ENCODE results near the gene SRP14. TPM values are rescaled to one million over a fixed set of nuclear protein-coding genes. Genes with fewer than 3 reads are reported as not detected.
"Not testable (repeated sequence)": the region's sequence is repeated elsewhere in the genome, so short reads cannot be mapped to it uniquely, and the experiment has no call there.

The SRP14 gene
- total RNA-seq, 2 donors from 2014 or later = 163 to 167 TPM

DNA sequence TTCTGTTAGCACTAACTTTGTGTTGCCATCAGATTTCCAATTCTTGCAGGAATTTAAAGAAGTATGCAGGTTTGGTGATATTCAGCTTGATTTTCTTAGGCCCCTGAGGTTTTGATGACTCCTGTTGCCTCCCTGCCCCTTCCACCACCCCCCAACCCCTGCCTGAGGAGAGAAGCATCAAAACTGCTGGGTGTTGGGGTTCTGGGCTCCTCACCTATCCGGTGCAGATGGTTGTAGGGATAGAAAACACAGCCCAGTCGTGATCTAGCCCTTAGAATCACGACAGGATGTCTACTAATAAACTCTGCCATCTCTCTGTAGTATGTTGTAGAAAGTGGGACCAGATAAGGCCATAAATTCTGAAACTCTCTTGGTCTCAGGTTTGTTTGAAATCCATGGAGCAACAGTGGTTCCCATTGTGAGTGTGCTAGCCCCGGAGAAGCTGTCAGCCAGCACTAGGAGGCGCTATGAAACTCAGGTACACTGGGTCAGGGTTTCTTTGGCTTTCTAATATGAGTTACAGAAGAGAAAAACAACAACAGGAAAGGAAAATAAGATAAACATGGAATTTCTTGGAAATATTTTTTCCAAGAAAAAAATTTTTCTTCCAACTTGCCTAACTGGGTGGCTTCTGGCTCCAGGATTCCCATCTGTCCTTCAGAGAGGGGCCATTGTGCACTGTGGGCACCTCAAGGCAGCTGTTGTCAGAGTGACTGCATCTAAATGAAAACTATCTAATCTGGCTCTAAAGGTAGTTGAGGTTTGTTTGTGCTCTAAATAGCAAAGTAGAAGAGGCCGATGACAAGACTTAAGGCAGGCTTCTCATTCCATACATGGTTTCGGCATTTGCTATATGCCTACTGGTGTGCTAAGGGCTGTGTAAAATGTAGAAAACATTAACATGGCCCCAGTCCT lies 8.7 kb downstream of the SRP14 start:
- Histone ChIP-seq H3K36me3 (peaks cover 9% of the 10 kb centered on the region), H3K4me1 (no peaks in the 10 kb centered on the region), H3K9ac (ENCODE audit: low read depth in 2 of 2, low read length in 2 of 2) (no peak overlapping the region), H3K27me3 (no peaks in the 10 kb centered on the region), H3K9me3 (no peaks in the 10 kb centered on the region), H3K27ac (no peak overlapping the region), H3K4me3 (no peak overlapping the region)
- intact Hi-C loops (cut with DNase I) = no loop called here
- peak; percentile 52 for TF ChIP-seq CTCF (IDR thresholded peaks at IDR 0.05)
- peak; percentile 52 for DNase-seq

DNA sequence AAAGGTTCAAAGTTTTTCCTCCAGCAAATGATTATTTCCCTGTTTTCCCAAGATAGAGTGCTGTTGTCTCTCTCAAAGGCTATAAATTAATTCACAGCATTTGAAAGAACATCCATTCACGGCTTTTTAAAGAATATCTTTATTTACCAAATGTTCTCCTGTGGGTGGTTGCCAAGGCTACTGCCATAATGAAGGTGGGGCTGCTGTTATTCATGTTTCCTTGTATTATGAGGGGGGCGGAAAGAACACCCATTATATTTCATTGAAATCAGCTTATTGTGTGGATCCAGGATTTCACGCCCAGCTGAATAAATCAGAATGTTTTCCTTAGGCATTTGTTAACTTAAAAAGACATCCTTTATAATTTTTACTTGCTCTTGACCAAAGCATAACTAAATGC lies 10.1 kb downstream of the SRP14 start:
- Histone ChIP-seq H3K9ac (ENCODE audit: low read depth in 2 of 2, low read length in 2 of 2) (no peak overlapping the region), H3K9me3 (no peaks in the 10 kb centered on the region), H3K4me1 (no peaks in the 10 kb centered on the region), H3K27ac (no peak overlapping the region), H3K36me3 (no peaks in the 10 kb centered on the region), H3K4me3 (no peak overlapping the region), H3K27me3 (no peaks in the 10 kb centered on the region)
- TF ChIP-seq CTCF (IDR thresholded peaks at IDR 0.05) = no peak
- intact Hi-C loops (cut with DNase I) = no loop called here
- no peak for DNase-seq

- no peaks in the 10 kb centered on the region for H3K4me1 ChIP-seq
- no peak overlapping the region for H3K9ac ChIP-seq (ENCODE audit: low read depth in 2 of 2, low read length in 2 of 2)
- H3K27ac ChIP-seq = no peak overlapping the region
- H3K27me3 ChIP-seq = no peaks in the 10 kb centered on the region
- no peaks in the 10 kb centered on the region for H3K36me3 ChIP-seq
- H3K4me3 ChIP-seq = no peak overlapping the region
- no peaks in the 10 kb centered on the region for H3K9me3 ChIP-seq
- no peak for DNase-seq
- TF ChIP-seq CTCF (IDR thresholded peaks at IDR 0.05) = no peak
- intact Hi-C loops (cut with DNase I) = no loop called here
Observed at GRCh38 chr15:40028193-40028592, 10.8 kb downstream of the SRP14 start.

DNA sequence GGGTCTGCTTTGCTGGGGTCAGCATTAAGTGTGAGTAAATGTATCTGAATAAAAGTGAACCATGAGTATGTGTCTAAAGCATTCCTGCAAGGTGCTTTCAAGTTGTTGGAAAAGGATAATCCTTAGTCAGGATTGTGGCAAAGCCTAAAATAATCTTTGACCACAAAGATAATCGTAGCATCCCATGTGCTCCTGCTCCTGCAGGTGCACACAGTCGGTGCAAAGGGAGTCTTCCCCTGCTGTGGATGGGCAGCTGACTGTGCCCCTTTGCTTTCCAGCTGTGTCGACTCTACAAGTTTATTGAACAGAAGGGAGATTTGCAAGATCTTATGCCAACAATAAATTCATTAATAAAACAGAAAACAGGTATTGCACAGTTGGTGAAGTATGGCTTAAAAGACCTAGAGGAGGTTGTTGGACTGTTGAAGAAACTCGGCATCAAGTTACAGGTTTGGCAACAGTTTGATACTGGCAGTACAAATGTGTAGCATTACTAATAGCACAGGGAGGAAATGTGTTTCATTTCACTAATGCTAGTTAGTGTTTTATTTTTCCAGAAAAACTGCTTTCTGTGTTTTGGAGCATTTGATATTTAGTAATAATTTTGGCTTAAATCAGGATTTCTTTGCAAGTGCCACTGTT lies 22.6 kb downstream of the SRP14 start:
- H3K27ac ChIP-seq = no peak overlapping the region
- no peak for TF ChIP-seq CTCF (IDR thresholded peaks at IDR 0.05)
- no peak overlapping the region for H3K4me3 ChIP-seq
- DNase-seq = no peak
- H3K36me3 ChIP-seq = no peaks in the 10 kb centered on the region
- intact Hi-C loops (cut with DNase I) = no loop called here
- no peaks in the 10 kb centered on the region for H3K4me1 ChIP-seq
- H3K9ac ChIP-seq (ENCODE audit: low read depth in 2 of 2, low read length in 2 of 2) = no peak overlapping the region
- H3K27me3 ChIP-seq = no peaks in the 10 kb centered on the region
- peaks cover 4% of the 10 kb centered on the region for H3K9me3 ChIP-seq

- DNase-seq = no peak
- Histone ChIP-seq H3K27me3 (no peaks in the 10 kb centered on the region), H3K27ac (no peak overlapping the region), H3K36me3 (no peaks in the 10 kb centered on the region), H3K4me1 (no peaks in the 10 kb centered on the region), H3K9ac (ENCODE audit: low read depth in 2 of 2, low read length in 2 of 2) (no peak overlapping the region), H3K9me3 (peaks cover 4% of the 10 kb centered on the region), H3K4me3 (no peak overlapping the region)
- TF ChIP-seq CTCF (IDR thresholded peaks at IDR 0.05) = no peak
- intact Hi-C loops (cut with DNase I) = no loop called here
Observed at GRCh38 chr15:40014390-40014789, 24.6 kb downstream of the SRP14 start.

DNA sequence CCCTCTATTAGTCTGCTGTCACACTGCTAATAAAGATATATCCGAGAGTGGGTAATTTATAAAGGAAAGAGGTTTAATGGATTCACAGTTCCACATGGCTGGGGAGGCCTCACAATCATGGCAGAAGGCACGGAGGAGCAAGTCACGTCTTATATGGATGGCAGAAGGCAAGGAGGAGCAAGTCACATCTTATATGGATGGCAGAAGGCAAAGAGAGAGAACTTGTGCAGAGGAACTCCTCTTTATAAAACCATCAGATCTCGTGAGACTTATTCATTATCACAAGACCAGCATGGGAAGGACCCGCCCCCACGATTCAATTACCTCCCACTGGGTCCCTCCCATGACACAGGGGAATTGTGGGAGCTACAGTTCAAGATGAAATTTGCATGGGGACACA lies 25.6 kb downstream of the SRP14 start:
- H3K27ac ChIP-seq; H3K9me3 ChIP-seq; H3K9ac ChIP-seq (ENCODE audit: low read depth in 2 of 2, low read length in 2 of 2); H3K4me1 ChIP-seq; intact Hi-C loops (cut with DNase I); DNase-seq; H3K36me3 ChIP-seq; H3K27me3 ChIP-seq; H3K4me3 ChIP-seq: not testable (repeated sequence)

Measured in colonic mucosa (tissue), 4 donors.